OCI-LY7 (cell line): Measurements from ENCODE around the gene RNF207.

Source experiments
- CTCF ChIP-seq: fragments of 200-600 bp; sonication (generic); conservative IDR thresholded peaks from 2 replicates; pipeline ENCODE4 v1.5.1; 2014; ENCODE audit warnings: mild to moderate bottlenecking, antibody characterized with exemption, low read length, moderate library complexity, mixed read lengths
- EZH2phosphoT487 ChIP-seq: fragments of 200-600 bp; sonication (generic); IDR thresholded peaks from 2 replicates; pipeline ENCODE4 v1.6.1; 2018; ENCODE audit warnings: low read depth, borderline replicate concordance, mild to moderate bottlenecking, mixed run types, antibody characterized with exemption, low read length, moderate library complexity, mixed read lengths

- TF ChIP-seq CTCF (no peak), EZH2phosphoT487 (no peak)
Measured at GRCh38 chr1:6261615-6261995, 55.7 kb downstream of the RNF207 start.
